NCI-H345 (cell line): ENCODE measurements around the gene TNNT1.
"Not testable (repeated sequence)": the region's sequence is repeated elsewhere in the genome, so short reads cannot be mapped to it uniquely, and the experiment has no call there.

Experiments
- DNase-seq: peaks from one replicate; lab custom pipeline; 2025; lab: John Stamatoyannopoulos, UW

Gene TNNT1

DNA sequence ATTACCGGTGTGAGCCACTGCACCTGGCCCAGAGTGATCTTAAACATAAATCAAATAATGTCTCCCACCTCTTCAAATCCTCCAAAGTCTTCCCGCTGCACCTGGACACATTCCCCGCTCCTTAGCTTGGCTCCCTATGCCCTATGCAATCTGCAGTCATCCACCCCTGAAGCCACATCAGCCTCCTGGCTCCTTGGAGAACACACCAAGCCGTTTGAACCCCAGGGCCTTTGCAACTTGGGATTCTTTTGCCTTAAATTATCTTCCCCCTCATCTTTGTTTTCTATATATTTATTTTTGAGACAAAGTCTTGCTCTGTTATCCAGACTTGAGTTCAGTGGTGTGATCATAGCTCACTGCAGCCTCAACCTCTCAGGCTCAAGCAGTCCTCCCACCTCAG lies 20.1 kb upstream of the TNNT1 start:
- DNase-seq, result no peak

DNA sequence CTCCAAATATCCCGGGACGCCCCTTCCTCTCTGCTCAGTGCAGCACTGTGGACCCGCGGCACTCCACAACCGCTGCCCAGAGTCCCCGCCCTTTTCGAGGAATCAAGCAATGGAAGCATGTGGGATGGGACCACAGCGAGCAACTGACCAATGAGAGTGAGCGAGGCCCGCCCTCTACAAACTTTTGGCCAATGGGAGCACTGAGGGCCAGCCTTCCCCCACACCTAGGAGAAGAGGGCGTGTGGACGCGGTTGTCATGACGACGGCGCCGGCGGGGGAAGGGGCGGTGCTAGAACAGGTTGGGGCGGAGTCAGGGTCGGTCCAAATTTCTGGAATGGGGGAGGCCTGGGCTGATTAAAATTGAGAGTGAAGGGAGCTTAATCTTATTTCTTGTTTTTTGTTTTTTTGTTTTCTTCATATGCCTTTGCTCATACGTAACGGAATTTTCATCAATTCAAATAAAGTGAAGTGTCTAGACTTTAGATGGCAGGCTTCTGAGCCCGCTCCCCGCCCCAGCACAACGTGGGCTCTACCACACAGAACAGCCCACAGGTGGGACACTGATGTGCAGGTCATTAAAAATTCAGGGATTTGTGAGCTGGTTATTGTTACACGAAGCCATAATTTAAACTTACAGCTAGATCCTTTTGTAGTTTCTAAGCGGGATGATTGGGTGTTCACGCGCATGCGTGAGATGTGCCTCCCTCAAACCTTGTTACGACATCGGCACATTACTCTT lies 17.7 kb upstream of the TNNT1 start, which contains the start of gene DNAAF3:
Gene DNAAF3, minus strand, starts transcription at position 84 of the 739 bp plus-strand sequence. CDS start 200 bp downstream, outside the sequence.
- DNase-seq, result peak; percentile 95

DNA sequence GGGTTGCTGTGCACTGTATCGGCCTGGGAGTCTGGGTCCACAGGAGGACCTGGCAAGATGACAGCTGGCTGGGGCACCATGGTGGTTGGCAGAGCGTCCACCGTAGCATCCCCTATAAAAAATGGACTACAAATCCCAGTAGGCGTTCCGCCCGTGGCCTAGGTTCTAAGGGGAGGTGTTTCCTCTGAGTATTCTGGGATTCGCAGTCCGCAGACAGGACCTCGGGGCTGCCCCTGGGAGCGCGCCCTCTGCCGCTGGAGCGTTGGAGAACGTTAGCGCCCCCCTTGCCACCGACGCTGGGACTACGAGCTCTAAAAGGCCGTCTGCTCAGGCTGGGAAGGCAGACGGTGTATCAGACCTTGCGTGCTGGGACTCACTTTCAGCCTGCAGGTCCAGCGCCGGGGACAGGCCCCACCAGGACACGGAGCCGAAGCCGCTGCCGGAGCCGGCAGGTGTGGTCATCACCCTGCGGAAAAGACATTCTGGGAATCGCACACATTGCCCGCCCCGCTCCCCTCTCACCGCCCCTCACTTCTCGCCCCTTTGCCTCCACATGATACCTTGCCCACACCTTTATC lies 17.0 kb upstream of the TNNT1 start:
- DNase-seq, result peak; percentile 75

DNA sequence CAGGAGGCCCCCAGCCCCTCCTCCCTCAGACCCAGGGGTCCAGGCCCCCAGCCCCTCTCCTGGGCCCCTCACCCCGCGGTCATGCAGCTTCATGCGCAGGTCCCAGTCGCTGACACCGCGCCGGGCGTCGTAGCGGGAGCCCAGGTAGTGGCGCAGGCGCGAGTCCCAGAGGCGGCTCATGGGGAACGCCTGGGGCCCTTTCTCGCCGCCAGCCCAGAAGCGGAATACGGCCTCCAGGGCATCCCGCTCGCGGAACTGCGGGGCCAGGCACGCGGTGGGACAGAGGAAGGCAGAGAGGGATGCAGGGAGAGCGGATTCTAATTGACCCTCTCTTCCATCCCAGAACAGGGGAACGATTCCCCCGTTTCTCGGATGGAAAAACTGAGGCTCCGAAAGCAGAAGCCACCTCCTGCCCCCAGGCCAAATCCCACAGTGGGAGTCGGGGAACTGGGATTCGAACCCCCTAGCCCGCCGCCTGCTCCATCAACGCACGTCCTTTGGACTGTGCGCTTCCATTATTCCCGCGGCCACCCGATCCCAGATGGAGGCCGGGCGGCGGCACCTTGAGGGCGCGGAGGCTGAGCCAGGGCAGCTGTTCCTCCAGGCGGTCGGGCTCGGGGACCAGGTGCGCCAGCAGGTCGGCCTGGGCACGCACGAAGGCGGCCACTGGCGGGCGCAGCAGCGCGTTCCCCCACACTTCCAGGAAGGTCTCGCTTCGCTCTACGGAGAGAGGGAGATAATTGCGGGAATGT lies 12.7 kb upstream of the TNNT1 start:
- no peak for DNase-seq

DNA sequence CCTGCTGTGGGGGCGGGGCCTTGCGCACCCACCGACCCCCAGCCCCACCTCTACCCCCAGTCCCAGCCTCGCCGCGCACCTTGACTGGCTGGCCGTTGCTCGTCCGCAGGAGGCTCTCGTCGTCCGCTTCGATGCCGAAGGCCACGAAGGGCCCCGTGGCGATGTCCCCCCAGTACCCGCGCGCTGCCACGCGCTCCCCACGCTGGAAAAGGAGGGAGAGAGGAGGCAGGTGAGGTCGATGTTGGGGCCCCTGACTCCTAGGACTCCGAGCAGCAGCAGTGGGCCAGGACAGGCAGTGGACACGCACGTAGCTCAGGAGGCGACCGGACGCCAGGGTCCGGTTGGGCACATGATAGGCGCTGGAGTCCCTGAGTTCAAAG lies 12.0 kb upstream of the TNNT1 start:
- DNase-seq, result no peak

DNA sequence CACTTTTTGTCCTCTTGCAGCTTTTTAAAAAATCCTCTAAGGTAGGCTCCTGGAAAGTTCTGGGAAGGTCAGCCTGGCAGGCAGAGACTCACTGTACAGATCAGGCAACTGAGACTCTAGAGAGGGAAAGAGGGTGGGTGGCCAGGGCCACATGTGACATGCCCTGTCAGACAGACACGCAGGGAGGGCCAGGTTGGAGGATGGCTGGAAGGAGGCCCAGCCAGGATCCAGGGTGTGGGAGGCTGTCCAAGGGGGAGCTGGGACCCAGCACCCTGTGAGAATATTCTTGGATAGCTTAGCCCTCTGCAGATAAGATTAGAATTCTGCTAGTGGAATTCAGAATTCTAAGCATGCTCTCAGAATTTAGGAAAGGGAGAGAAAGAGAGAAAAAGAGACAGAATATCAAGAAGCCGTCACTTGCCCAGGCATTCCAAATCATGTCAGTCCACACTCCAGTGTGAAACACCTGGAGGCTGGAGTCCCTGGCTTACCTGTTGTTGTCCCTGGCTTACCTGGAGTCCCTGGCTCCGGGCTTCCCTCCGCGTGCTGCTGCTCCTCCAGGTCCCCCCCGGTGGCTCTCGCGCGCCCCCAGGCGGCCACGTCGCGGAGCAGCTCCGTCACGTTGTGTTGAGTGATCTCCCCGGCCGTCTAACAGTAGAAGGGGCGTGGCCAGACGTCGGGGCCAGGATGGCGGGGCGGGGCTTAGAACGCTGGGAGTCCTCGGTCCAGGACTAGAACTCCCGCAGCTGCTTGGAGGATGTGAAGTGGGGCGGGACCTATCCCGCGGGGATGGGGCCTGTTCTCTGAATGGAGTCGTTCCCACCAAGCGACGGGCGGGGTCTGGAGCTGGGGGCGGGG lies 11.4 kb upstream of the TNNT1 start:
- peak; percentile 89 for DNase-seq

DNA sequence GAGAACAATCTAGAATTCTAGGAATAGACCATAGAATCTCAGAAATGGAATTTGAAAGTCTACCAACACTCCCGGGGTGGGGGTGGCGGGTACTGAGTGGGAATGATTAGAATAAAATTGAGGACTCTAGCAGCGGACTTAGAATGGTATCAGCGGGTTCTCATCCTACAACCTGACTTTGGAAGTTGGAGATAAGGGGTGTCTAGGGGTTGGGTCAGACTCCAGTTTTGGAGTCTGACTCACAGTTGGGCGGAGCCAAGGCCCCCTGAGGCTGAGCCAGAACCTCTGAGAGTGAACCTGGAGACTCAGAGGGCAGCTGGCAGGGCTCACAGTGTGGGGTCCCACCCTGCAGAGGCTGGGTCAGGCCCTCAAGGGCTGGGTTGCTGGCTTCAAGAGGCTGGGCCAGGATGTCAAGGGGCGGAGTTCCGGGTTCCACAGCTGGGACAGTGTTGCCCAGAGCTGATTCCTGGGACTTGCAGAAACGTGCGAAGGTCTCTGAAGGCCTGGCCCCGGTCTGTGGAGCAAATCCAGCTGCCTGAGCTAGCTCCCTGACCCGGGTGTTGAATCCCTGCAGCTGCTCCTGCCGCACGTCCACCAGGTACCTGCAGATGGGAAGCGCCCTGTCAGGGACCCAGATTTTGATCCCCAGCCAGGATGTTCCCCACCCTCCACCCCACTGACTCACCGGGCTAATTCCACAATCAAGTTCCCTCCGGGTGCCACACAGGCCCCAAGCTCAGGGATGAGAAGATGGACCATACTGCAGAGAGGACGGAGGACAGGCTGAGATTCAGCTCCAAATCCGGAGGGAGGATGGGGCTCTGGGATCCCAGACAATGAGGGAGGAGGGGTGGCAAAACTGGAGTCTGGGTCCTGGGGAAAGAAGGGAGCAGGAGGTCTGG lies 10.1 kb upstream of the TNNT1 start:
- no peak for DNase-seq

DNA sequence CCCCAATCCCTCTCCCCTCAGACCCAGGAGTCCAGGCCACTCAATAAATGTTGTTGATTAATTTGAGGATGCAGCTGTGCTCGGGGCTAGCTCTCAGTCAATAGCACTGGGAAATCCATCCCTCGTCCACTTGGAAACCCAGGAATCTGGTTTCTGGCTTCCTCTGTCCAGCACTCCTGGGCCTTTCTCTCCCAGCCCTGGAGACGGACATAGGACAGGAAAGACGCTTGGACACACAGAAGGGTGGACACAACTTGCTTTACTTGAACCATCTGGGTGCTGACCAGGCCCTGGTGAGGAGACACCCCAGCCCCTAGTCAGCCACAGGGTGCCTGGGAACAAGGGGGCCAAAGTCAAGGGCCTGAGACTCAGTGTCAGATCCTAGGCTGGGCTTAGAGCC lies 9.4 kb upstream of the TNNT1 start:
- no peak for DNase-seq

DNA sequence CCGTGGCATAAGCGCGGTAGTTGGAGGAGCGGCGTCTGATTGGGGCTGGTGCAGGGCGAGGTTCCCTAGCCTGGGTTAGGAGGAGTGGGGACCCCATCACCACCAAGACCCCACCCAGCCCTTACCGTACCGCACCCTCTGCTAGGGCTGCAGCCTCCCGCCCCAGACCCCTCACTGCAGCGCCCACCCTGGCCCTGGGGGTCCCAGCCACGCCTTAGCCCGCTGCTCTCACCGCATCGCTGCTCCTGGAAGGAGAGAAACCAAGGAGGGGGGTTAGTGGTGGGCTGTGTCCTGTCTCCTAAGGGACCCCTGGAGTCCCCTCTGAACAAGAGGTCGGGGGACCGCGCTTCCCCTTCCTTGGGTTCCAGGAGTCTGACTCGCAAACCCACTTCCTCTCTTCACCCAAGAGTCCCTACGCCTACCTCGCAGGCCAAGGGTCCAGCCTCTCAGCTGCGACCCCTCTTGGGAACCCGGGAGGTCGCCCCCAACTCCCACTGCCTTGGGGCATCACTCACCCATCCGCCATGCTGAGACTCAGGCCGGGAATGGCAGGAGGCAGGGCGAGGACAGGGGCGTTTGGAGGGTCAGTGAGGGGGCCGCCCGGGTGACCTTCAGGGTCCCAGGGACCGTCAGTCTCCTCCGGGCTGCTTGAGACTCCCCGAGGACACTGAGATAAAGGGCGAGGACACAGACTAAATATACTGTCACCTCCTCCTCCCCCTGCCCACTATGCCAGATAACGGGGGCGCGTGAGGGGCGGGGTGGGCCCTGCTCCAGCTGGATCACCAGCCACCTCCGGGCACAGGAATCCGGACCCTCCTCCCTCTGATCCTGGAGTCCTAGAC lies 8.3 kb upstream of the TNNT1 start, which contains the start of gene TNNI3:
Gene TNNI3, minus strand, starts transcription at position 669 of the 845 bp plus-strand sequence. Its CDS starts 143 bp downstream, at position 526.
- no peak for DNase-seq

DNA sequence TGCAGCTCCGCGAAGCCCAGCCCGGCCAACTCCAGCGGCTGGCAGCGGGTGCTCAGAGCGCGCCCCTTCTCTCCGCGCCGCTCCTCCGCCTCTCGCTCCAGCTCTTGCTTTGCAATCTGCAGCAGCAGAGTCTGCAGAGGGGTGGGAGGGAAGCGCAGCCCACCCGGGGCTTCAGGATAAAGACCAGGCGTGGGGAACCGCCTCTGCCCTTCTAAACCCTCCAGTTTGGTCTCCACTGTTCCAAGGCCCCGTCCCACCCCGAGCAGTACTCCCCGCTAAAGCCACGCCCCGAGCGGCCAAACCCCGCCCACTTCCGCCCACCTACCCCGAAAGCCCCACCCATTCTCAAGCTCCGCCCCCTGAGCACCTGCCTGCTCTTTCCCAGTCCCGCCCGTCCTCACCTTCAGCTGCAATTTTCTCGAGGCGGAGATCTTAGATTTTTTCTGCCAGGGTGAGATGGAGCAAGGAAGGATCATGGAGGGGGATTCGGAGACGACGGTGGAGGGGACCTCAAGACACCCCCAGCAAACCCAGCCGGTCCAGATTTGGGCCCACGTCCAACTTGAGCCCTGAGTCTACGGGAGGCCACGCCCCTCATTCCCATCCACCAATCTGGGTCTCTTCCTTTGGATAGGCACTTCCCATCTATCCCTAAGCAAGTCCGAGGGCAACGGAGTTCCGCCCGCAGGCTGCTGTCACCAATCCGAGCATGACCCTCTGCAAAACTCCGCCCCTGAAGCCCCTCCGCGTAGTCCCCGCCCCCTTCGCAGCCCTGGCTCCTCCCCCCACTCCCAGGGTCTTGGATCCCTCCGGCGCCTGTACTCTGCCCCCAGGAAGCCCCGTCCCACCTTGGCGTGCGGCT lies 7.4 kb upstream of the TNNT1 start:
- DNase-seq, result peak; percentile 85

DNA sequence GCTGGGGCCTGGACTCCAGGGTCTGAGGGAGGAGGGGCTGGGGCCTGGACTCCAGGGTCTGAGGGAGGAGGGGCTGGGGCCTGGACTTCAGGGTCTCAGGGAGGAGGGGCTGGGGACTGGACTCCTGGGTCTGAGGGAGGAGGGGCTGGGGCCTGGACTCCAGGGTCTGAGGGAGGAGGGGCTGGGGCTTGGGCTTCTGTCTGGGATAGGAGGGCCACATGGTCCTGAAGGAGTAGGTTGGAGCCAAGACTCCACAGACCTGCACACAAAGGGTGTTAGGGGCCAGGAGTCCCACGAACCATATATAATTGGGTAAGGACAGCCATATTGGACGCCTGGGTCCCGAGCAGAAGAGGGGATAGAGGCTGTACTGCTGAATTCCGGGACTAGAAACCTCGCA lies 6.8 kb upstream of the TNNT1 start:
- DNase-seq, result not testable (repeated sequence)

DNA sequence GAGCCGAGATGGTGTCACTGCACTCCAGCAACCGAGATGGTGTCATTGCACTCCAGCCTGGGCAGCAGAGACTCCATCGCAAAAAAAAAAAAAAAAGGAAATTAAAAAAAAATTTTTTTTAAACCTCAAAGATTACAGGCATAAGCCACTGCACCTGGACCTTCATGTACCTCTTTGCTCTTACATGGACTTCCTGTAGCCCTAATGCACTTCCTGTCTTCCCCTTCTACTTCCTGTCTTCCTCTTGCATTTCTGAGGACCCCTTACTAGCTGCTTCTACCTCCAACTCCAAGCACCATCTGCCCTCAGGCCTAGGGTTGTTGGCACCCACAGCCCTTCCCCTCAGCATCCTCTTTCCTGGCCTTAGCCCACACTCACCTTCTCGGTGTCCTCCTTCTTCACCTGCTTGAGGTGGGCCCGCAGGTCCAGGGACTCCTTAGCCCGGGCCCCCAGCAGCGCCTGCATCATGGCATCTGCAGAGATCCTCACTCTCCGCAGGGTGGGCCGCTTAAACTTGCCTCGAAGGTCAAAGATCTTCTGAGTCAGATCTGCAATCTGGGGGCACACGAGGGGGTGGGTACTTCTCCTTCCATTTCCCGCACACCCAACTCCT lies 4.8 kb upstream of the TNNT1 start:
- DNase-seq, result no peak

DNA sequence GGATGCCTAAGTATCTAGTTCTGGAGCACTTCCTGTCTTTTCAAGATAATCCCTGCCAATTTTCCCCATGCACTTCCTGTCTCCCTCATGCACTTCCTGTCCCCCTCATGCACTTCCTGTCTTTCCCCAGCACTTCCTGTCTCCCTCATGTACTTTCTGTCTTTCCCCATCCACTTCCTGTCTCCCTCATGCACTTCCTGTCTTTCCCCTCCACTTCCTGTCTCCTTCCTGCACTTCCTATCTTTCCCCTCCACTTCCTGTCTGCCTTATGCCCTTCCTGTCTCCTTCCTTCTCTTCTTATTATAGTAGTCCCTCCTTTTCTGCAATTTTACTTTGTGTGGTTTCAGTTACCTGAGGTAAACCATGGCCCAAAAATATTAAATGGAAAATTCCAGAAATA lies 3.0 kb upstream of the TNNT1 start:
- no peak for DNase-seq

DNA sequence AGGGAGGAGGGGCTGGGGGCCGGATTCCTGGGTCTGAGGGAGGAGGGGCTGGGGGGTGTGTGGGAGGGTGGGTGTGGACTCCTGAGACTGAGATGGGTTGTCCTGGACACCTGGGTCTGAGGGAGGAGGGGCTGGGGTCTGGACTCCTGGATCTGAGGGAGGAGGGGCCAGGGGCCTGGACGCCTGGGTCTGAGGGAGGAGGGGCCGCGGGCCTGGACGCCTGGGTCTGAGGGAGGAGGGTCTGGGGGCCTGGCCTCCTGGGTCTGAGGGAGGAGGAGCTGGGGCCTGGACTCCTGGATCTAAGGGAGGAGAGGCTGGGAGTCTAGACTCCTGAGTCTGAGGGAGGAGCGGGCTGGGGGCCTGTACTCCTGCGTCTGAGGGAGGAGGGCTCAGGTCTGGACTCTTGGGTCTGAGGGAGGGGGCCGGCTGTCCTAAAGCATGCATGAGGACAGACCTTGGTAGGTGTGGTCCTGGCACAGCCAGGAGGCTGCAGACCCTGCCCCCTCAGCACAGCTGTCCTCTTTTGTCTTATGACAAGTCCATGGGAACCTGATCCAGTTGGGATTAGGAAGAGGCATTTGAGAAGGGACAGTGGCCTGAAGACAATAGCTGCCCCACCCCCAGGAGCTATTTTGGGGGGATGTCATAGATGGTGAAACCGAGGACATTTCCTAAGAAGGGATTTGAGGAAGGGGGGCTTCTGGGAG lies 1.3 kb downstream of the TNNT1 start:
- DNase-seq, result no peak

DNA sequence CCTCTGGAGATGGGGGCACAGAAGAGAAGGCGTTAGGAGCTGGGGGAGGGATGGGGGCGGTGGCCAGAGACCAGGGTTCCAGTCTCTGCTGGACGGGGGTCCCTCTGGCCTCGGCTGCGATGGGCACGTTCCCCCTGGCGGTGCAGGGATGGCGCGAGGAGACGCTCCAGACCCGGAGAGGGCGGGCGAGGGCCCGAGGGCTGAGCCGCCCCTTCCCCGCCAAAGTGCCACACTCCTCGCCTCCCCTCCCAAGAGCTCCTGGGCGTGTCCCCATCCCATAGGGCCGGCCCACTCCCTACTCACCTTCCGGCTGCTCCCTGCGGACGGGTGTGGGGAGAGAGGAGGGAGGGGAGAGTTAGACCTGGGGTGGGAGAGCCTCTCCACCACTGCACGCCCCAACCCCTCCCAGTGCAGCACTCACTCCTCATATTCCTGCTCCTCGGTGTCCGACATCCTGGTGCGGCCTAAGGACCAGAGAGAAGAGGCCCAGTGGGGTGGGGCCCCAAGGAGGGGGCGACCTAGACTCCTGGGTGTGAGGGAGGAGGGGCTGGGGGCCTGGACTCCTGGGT lies 2.2 kb downstream of the TNNT1 start:
- peak; percentile 79 for DNase-seq

DNA sequence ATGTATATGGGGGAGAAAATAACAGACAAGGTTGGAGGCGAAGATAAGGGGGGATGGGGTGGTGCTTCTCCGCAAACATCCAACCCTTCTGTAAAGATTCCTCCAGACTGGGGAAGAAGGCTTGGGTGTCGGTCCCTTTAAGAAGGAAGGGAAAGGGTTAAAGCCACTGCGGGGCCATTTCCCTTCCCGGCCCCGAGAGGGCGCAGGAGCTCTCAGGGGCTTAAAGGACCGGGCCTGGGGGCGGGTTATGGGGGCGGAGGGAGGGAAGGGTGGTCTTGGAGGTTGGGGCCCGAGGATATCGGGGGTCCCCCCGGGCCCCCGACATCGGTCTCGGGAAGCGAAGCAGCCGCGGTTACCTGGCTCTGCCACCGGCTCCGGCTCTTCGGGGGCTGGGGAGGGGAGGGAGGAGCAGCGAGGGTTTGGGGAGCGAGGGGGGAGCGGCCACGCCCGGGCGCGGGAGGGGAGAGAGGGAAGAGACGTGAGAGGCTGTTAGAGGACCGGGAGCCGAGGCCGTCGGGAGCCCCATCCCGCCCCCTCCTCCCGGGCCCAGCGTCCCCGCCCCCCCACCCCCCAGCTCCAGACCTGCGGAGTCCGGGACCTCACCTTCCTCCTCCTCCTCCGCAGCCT lies 2.8 kb downstream of the TNNT1 start:
- peak; percentile 67 for DNase-seq

DNA sequence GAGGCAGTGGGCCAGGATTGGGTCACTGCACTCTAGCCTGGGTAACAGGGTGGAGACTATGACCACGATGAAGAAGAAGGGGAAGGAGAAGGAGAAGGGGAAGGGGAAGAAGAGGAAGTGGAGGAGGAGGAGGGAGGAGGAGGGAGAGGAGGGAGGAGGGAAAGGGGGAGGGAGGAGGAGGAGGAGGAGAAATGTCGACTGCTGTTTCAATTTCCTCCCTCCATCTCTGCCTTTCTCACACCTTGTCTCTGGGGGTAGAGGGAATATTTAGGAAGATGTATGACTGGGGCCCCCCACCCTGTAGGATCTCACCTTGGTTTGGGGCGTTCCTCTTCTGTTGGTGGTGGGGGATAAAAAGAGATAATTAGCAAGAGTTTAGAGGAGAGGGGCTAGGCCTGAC lies 3.8 kb downstream of the TNNT1 start:
- no peak for DNase-seq
